Hepatocyte (in vitro differentiated cells): ENCODE results near the gene GLT6D1.

Source experiments
- EZH2 ChIP-seq: fragments of 200-600 bp; sonication (generic); IDR thresholded peaks from 2 replicates; pipeline ENCODE4 v1.6.1; 2016; ENCODE audit warnings: antibody characterized with exemption, mild to moderate bottlenecking, borderline replicate concordance
- EZH2phosphoT487 ChIP-seq: fragments of 200-600 bp; sonication (generic); IDR thresholded peaks from one replicate; pipeline ENCODE4 v1.6.1; 2018; ENCODE audit warnings: antibody characterized with exemption, mild to moderate bottlenecking, low read depth, moderate library complexity; ENCODE audit not compliant: unreplicated experiment, severe bottlenecking
- TF ChIP-seq, protein P1 (sequence below): fragments of 200-600 bp; sonication (generic); IDR thresholded peaks from 2 replicates; pipeline ENCODE4 v1.5.1; 2016; ENCODE audit warnings: antibody characterized with exemption, mild to moderate bottlenecking; ENCODE audit not compliant: poor library complexity

DNA sequence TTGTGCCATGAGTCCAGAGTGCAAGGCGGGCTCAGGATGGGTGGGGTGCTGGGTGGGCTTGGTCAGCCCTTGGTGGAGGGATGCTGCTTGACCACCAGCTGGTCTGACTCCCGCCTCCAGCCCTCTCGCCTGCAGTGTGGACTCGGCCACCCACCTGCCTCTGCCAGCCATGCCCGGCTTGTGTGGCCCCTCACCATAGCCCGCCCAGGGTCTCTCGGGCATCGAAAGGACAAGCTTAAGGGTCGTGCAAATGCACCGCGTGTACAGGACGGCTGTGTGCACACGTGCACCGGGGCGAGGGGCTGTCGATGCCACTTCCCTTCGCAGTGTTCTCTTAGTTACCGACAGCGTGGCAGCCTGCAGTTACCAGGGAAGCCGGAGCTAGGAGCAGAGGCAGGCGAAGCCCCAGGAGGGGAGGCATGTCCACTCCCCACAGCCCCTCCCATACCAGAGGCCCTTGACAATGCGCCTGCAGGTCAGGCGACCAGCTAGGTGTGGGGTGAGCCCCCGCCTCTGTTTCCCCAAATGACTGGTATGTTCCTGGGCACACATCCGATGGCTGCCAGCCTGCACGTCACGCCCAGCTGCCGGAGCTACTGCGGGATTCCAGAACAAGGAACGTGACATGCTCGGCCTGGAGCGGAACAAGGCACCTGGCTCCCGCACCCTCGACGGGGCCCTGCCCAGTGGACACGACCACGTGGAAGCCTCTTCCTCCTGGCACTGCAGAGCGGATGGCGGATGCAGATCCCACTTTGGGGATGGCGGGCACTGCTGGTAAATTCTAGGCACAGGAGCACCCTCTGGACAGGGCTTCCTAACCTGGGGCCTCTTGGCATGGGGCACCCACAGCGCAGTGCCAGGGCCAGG, 31.6 kb upstream of the GLT6D1 start:
- TF ChIP-seq, protein P1, sequence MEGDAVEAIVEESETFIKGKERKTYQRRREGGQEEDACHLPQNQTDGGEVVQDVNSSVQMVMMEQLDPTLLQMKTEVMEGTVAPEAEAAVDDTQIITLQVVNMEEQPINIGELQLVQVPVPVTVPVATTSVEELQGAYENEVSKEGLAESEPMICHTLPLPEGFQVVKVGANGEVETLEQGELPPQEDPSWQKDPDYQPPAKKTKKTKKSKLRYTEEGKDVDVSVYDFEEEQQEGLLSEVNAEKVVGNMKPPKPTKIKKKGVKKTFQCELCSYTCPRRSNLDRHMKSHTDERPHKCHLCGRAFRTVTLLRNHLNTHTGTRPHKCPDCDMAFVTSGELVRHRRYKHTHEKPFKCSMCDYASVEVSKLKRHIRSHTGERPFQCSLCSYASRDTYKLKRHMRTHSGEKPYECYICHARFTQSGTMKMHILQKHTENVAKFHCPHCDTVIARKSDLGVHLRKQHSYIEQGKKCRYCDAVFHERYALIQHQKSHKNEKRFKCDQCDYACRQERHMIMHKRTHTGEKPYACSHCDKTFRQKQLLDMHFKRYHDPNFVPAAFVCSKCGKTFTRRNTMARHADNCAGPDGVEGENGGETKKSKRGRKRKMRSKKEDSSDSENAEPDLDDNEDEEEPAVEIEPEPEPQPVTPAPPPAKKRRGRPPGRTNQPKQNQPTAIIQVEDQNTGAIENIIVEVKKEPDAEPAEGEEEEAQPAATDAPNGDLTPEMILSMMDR = no peak
- TF ChIP-seq EZH2 (no peak), EZH2phosphoT487 (no peak)
